Activated naive CD4-positive, alpha-beta T cell treated with anti-CD3 and anti-CD28 coated beads, Interleukin-2, amount 50 U/mL, for 72 hours (primary cell): ENCODE measurements around the gene SLC25A52. TPM values are rescaled to one million over a fixed set of nuclear protein-coding genes. Genes with fewer than 3 reads are reported as not detected.
"Not testable (repeated sequence)": the region's sequence is repeated elsewhere in the genome, so short reads cannot be mapped to it uniquely, and the experiment has no call there.

Experiments
- ATAC-seq, 2 donors: fragments of 150-1000 bp; cut with Tn5 transposase; 2 replicates each; pipeline ENCODE4 v1.10.0; 2021; ENCODE audit warnings: mild to moderate bottlenecking in 2 of 2, moderate library complexity in 2 of 2
- DNase-seq, 2 donors: peaks; one replicate each; pipeline ENCODE4 v3.0.0; 2021 to 2022; ENCODE audit warnings: low spot score in 2 of 2
- H3K27ac Mint-ChIP-seq, 2 donors: one replicate each; pipeline ENCODE4 v1.8.0; 2022; ENCODE audit warnings: mild to moderate bottlenecking in 2 of 2, mixed read lengths in 2 of 2
- H3K36me3 Mint-ChIP-seq, 2 donors: one replicate each; pipeline ENCODE4 v1.8.0; 2022; ENCODE audit warnings: mixed read lengths in 2 of 2
- H3K9me3 Mint-ChIP-seq, 2 donors: one replicate each; pipeline ENCODE4 v1.8.0; 2022; ENCODE audit warnings: mixed read lengths in 2 of 2
- total RNA-seq, 2 donors: library from RNA; stranded (reverse); gene quantifications; one replicate each; pipeline ENCODE4 v1.2.3, GENCODE V29; 2022

SLC25A52 gene
- total RNA-seq, 2 donors from 2014 or later: not detected

DNA sequence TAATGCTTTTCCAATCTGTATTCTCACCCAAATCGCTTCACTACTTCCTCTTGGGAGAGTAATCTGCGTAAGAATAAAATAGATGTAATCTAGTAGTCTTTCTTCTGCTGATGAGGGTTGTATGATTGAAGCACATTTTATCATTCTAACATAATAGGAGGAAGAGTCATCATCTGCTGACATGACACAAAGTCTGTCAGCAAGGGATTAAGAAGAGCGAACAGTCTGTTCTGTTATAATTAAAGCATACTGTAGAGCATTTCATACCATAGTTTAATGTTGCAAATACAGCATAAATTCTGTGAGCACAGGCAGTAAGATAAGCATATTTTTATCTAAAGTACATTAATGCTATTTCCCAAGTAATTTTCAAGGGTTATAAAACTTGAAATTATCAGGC is 10.4 kb downstream of the SLC25A52 start:
- DNase-seq: no peak
- ATAC-seq: no peak
- H3K27ac Mint-ChIP-seq: no peak overlapping the region
- no peaks in the 10 kb centered on the region for H3K9me3 Mint-ChIP-seq
- H3K36me3 Mint-ChIP-seq: no peaks in the 10 kb centered on the region

DNA sequence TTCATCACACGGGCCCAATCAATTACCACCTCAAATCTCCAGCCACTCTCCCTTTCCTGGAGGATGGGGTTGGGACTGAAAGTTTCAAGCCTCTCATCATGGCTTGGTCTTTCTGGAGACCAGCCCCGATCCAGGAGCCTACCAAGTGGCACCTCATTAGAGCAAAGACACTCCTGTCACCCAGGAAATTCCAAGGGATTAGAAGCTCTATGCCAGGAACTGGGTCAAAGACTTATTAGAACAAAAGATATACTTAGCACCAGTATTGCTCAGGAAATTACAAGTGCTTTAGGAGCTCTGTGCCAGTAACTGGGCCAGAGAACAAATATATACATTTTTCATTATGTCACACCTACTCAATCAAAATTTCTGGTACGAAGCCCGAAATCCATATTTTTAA is 14.3 kb downstream of the SLC25A52 start:
- DNase-seq (no peak), ATAC-seq (no peak)
- Mint-ChIP-seq H3K36me3 (no peaks in the 10 kb centered on the region), H3K27ac (no peak overlapping the region), H3K9me3 (no peaks in the 10 kb centered on the region)

DNA sequence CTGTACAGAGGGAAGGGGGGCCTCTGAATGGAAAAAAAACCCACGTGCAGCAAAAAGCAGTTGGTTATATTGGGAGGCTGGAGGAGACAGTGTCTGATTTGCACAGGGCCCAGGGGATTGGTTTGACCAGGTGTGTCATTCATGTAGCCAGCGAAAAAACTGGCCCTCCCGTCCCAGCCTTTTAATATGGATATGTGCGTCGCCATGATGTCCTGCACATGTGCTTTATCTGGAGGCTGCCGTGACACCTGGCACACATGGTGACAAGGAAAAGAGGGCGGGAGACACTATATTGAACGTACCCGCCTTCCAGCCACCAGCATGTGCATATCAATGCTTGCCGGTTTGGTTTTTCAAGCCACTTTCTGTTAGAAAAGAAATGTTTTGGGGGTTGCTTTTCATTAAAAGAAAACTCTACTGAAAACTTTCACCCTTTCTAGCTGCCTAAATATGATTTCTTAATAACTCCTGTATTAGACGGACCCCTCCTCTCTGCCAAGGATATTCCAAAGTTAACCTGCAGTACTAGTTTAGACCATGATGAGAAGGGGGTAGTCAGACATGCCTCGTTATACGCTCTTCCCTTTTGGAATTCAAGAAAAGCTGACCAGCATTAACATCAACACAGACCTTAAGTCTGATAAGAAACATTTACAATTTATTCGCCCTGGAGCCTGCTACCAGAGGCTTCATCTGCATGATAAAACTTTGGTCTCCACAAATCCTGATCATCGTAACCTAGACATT is 16.2 kb downstream of the SLC25A52 start:
- no peak for ATAC-seq
- DNase-seq: no peak
- H3K36me3 Mint-ChIP-seq: no peaks in the 10 kb centered on the region
- H3K27ac Mint-ChIP-seq: no peak overlapping the region
- no peaks in the 10 kb centered on the region for H3K9me3 Mint-ChIP-seq

DNA sequence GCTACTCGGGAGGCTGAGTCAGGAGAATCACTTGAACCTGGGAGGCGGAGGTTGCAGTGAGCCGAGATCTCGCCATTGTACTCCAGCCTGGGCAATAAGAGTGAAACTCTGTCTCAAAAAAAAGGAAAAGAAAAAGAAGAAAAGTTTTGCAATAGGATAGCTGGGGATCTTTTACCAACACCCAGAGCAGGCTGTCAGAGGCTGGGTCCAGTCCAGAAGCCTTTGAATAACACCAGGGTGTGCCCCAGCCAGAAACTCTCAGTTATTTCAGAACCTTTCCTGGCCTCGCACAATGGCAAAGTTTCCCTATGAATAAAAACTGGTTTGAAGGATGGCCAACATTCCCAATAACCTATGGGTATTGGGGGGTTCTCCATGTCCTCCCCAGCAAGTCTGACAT is 17.1 kb downstream of the SLC25A52 start:
- not testable (repeated sequence) for ATAC-seq, H3K27ac Mint-ChIP-seq, DNase-seq, H3K36me3 Mint-ChIP-seq, H3K9me3 Mint-ChIP-seq

DNA sequence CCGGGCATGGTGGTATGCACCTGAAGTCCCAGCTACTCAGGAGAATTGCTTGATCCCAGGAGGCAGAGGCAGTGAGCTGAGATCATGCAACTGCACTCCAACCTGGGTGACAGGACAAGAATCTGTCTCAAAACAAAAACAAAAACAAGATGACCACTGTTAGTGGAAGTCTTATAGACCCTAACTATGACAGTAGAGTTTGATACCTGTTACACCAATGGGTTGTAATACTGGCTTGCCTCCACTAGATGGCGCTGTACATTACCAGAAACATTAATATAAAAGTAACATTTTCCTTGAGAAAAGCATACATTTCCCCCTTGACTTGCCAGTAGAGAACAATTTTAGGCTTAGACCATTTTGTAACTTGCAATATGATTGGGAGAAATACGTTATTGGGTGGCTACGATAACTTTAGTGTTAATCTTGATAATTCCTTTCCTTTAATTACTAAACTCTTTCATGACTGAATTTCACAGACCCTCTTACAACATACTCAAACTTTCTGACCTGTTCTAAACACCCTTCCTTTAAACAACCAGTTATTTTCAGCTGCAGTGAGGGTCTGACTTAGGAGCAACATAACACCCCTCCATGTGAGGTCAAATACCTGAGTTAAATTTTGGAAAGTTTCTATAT is 19.5 kb downstream of the SLC25A52 start:
- ATAC-seq (no peak), DNase-seq (peak in 1 of 2 donors; percentile 53)
- H3K36me3 Mint-ChIP-seq: no peaks in the 10 kb centered on the region
- peaks cover 0 to 5% of the 10 kb centered on the region in 2 donors for H3K9me3 Mint-ChIP-seq
- H3K27ac Mint-ChIP-seq: no peak overlapping the region

DNA sequence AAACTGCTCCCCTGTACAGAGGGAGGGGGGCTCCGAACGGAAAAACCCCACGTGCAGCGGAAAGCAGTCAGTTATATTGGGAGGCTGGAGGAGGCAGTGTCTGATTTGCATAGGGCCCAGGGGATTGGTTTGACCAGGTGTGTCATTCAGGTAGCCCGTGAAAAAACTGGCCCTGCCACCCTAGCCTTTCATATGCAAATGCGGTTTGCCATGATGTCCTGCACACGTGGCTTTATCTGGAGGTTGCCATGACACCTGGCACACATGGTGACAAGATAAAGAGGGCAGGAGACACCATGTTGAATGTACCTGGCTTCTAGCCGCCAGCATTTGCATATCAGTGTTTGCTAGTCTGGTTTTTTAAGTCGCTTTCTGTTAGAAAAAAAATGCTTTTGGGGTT is 20.5 kb downstream of the SLC25A52 start:
- ATAC-seq: no peak
- no peak overlapping the region for H3K27ac Mint-ChIP-seq
- H3K36me3 Mint-ChIP-seq: no peaks in the 10 kb centered on the region
- DNase-seq: no peak
- peaks cover 0 to 5% of the 10 kb centered on the region in 2 donors for H3K9me3 Mint-ChIP-seq

DNA sequence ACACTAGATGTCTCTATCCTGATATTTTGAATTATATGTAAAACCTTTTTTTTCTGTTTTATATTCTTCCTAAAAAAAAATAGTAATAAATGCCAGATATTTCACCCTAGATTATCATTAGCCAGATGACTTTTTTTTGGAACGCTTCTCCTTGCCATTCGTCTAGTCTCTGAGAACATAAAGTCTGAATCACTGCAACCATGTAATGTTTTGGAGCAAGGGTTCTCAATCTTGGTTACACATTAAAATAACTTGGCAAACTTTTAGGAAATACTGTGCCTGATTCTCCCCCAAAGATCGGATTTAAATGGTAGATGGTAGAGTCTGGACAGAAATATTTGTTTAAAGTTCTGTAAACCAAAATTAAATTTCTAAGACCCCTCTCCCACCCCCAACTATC is 21.0 kb downstream of the SLC25A52 start:
- Mint-ChIP-seq H3K27ac (no peak overlapping the region), H3K9me3 (peaks cover 0 to 5% of the 10 kb centered on the region in 2 donors)

DNA sequence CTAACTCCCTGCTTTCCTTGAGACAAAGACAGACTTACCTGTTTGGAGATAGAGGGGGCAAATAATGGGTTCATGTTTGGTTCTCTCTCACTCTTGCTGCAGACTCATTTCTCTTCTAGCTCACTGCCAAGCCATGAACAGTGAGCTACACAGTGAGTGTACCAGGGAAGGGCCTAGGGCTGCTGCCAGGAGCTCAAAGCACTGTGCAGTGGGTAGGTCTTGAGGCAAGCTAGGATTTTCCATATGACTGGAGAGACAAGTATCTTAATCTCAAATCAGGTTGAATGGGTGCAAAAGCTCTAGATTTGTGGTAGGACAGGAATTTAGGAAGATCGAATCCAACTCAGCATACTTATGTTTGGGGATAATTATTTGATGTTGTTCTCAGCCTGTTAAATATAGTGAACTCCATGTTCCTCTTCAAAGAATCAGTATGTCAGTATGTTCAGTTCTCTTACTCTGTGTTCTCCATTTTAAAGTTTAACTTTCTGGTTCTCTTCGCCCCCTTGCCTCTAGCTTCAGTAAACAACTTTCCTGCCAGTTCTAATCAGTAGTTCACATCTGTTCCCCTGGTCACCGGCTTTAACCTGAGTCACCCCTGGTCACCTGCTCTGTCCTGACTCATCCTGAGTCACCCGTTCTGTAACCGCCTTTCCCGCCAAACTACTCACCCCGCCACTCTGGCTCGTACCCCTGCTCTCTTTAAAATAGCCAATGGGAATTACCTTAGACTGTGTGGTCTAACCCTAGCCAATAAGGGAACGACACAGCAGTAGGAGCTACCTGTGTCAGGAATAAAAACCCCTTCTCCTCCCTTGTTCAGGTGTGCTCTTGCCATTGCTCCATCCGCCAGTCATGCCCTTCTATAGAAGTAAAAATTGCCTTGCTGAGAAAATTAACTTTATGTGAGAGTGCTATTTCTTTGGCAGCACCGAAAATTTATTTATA is 21.9 kb downstream of the SLC25A52 start:
- Mint-ChIP-seq H3K27ac (no peak overlapping the region), H3K9me3 (peaks cover 0 to 5% of the 10 kb centered on the region in 2 donors), H3K36me3 (no peaks in the 10 kb centered on the region)
- DNase-seq: no peak
- no peak for ATAC-seq

More for the DNA sequence above, 21.0 kb downstream of the SLC25A52 start:
- no peak for DNase-seq
- H3K36me3 Mint-ChIP-seq: no peaks in the 10 kb centered on the region
- ATAC-seq: no peak

DNA sequence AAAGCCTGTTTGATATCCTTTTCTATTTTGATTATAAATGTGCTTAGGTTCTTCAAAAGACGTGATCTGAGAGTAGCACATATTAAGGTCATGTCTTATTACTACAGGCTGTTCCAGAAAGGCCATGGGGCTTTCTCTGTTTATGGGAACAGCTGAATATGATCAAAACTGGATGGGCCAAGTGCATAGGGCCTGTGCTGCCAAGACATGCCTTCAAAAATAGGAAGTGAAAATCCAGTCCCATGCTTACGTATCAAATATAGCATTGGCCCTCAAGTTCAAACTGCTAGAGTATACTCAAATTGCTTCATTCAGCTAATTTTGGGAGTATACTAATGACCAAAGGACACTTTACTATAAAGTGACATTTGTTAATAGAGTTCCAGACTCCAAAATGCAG is 24.1 kb downstream of the SLC25A52 start:
- peaks cover 0 to 5% of the 10 kb centered on the region in 2 donors for H3K9me3 Mint-ChIP-seq
- DNase-seq (no peak), ATAC-seq (no peak)
- no peak overlapping the region for H3K27ac Mint-ChIP-seq
- no peaks in the 10 kb centered on the region for H3K36me3 Mint-ChIP-seq

DNA sequence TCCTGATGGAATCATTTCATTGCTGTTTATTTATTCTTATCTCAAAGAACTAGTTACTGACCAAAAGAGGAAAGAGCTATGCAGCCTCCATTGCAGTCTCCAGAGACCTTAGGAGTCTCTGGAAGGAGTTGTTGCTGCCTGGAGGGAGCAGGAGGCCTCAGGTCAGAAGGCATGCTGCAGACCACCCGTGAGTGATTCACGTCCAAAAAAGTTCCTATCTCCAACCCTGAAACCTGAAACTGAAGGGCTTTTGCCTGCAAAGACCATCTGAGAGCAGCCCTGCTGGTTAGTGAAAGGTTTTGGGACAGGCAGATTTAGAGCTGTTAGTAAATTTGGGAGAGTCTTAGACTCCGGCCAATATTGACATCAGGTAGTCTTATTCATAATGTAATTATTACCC is 29.1 kb downstream of the SLC25A52 start:
- ATAC-seq (no peak), DNase-seq (no peak)
- Mint-ChIP-seq H3K27ac (no peak overlapping the region), H3K36me3 (no peaks in the 10 kb centered on the region), H3K9me3 (no peaks in the 10 kb centered on the region)

DNA sequence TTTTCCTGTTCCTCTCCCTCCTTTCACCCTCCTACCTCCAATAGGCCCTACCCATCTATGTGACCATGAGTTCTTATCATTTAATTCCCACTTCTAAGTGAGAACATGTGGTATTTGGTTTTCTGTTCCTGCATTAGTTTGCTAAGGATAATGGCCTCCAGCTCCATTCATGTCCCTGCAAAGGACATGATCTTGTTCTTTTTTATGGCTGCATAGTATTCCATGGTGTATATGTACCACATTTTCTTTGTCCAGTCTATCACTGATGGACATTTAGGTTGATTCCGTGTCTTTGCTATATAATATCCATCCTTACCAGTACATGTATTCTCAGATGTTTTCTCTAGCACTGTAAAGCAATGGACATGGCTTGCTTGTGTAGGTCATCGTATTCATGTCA is 31.5 kb downstream of the SLC25A52 start:
- not testable (repeated sequence) for H3K36me3 Mint-ChIP-seq, H3K27ac Mint-ChIP-seq, ATAC-seq, H3K9me3 Mint-ChIP-seq, DNase-seq

DNA sequence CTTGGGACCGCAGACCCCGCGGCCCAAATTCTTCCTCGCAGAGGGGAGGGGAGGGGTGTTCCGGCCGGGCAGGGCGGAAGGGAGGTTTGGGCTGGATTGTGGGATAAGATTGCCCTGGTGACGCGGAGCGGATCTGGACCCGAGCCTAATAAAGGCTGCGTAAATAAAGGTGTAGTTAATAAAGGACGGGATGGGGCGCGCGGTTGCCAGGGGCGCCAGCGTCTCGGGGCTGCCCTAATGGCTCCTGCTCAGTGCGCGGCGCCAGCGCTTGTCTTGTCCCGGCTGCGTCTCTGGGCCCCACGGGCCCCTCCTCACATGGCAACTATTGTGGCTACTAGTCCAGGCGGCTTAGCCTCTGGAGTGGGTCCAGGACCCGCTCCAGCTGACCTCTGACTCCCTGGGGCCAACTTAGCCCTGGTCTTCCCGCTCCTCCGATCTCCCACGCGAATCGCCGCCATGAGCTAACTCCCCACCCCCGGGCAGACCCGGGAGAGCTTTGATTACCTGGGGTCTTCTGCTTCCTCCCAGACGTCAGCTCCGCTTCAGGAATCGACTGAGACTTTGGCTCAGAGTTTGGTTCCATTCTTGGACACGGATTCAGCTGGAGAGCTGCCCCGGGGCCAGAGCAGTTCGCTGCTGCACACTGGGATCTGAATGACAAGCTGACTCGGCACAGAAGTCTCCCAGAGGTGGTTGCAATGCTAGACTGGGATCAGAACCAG is 36.5 kb downstream of the SLC25A52 start:
- DNase-seq (no peak), ATAC-seq (peak in 1 of 2 donors; percentile 41)
- Mint-ChIP-seq H3K36me3 (peaks cover 0 to 5% of the 10 kb centered on the region in 2 donors), H3K27ac (no peak overlapping the region), H3K9me3 (peaks cover 5% of the 10 kb centered on the region in 2 donors)

DNA sequence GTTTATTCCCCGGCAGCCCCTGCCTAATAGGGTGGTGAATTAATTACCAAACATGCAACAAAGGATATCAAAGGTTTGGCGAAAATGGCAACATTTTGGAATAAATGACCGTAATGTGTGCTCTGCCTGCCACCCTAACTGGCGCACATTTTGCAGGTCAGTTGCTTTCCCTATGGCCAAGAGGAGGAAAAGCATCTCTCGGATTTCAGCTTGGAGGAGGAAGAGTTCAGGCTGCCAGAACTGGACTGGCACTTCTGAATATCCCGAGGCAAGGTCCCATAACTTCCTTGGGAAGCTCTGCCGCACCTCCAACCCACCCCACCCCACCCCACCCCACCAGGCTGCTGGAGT is 37.1 kb downstream of the SLC25A52 start:
- peaks cover 5 to 7% of the 10 kb centered on the region in 2 donors for H3K9me3 Mint-ChIP-seq
- no peak for DNase-seq
- H3K36me3 Mint-ChIP-seq: peaks cover 0 to 5% of the 10 kb centered on the region in 2 donors
- ATAC-seq: no peak
- H3K27ac Mint-ChIP-seq: no peak overlapping the region

DNA sequence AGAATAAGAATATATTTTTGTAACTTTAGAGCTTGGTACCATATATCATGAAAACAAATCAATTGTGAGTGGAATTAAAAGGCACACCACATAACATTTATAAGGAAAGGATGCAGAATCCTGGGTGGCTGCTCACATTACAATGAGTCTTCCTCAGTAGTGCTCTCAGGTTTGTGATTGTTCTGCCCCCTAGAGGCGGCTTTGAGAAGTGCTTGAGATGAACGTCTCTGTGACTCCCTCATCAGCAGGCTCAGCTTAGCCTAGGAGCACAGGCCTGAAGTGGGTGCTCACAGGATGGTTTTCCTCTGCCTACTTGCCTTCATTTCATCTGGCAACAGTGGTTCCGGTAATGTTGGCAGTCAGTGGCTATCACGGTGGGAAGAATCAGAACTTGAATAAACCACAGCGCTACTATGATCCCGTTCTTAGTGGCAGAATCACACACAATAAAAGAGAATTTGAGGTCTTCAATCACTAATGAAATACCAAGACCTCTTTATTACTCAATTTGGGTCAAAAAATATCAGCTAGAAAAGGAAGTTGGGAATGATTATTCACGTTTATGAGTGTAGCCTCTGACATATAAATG is 38.2 kb downstream of the SLC25A52 start:
- Mint-ChIP-seq H3K9me3 (peaks cover 5 to 7% of the 10 kb centered on the region in 2 donors), H3K27ac (no peak overlapping the region)

DNA sequence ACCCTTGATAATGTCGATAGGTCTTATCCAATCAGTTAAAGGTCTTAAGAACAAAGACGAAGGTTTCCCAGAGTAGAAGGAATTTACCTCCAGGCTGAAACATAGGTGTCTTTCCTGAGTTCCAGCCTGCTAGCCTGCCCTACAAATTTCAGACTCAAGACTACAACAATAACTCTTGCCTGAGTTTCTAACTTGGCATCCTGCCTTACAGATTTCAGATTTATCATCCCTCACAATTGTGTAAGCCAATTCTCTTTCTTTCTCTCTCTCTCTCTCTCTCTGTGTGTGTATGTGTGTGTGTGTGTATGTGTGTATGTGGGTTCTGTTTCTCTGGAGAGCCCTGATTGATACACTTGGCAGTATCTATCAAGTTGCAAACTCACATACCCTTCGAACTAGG is 39.1 kb downstream of the SLC25A52 start:
- DNase-seq: no peak
- no peak for ATAC-seq
- Mint-ChIP-seq H3K27ac (no peak overlapping the region), H3K9me3 (peaks cover 5 to 7% of the 10 kb centered on the region in 2 donors), H3K36me3 (peaks cover 0 to 5% of the 10 kb centered on the region in 2 donors)

More for the DNA sequence above, 38.2 kb downstream of the SLC25A52 start:
- ATAC-seq (peak; percentile 92 to 97), DNase-seq (peak; percentile 66 to 85)
- peaks cover 0 to 5% of the 10 kb centered on the region in 2 donors for H3K36me3 Mint-ChIP-seq

DNA sequence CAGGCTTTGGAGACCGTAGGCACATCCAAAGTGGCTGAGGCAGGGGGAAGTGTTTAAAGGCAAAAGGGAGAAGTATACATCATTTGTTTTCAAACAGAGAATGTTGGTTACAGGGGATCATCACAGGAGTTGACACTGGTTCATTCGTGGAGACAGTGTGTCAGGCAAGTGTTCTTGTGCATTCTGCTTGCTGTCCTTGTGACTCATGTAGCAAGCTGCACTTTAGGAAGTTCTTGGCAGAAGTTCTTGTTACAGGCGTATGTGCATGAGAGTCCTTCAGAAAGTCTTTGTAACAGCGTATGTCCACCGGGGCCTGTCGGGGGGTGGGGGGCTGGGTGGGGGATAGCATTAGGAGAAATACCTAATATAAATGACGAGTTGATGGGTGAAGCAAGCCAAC is 39.8 kb downstream of the SLC25A52 start:
- DNase-seq: no peak

More for the DNA sequence above, 39.8 kb downstream of the SLC25A52 start:
- ATAC-seq: no peak
- Mint-ChIP-seq H3K36me3 (peaks cover 0 to 5% of the 10 kb centered on the region in 2 donors), H3K9me3 (peaks cover 5 to 7% of the 10 kb centered on the region in 2 donors), H3K27ac (no peak overlapping the region)
